MM.1S (cell line): Measurements from ENCODE around the gene TMEM95.

Experiments used
- DNase-seq: peaks from one replicate; pipeline ENCODE4 v3.0.0-alpha.2; 2015
- H2AFZ ChIP-seq: fragments of 300-600 bp; sonication (generic); 2 replicates; pipeline ENCODE4 v1.6.0; 2016; ENCODE audit warnings: antibody characterized with exemption, low read length
- H3F3A ChIP-seq: fragments of 300-600 bp; sonication (generic); 2 replicates; pipeline ENCODE4 v1.6.1; 2016; ENCODE audit warnings: mild to moderate bottlenecking, antibody characterized with exemption, low read length, moderate library complexity, mixed read lengths; ENCODE audit not compliant: insufficient read depth
- H3K27ac ChIP-seq: fragments of 300-600 bp; sonication (generic); 2 replicates; pipeline ENCODE4 v1.5.1; 2016; ENCODE audit warnings: mild to moderate bottlenecking, low read length
- H3K27me3 ChIP-seq: fragments of 300-600 bp; sonication (generic); replicated peaks from 2 replicates; pipeline ENCODE4 v1.6.0; 2016; ENCODE audit warnings: low read length; ENCODE audit not compliant: insufficient read depth
- H3K36me3 ChIP-seq: fragments of 300-600 bp; sonication (generic); replicated peaks from 2 replicates; pipeline ENCODE4 v1.6.1; 2016; ENCODE audit warnings: mild to moderate bottlenecking, low read length, mixed read lengths; ENCODE audit not compliant: insufficient read depth
- H3K4me1 ChIP-seq: fragments of 300-600 bp; sonication (generic); 2 replicates; pipeline ENCODE4 v1.6.1; 2016; ENCODE audit warnings: low read length, mixed read lengths
- H3K4me2 ChIP-seq: fragments of 300-600 bp; sonication (generic); 2 replicates; pipeline ENCODE4 v1.6.0; 2016; ENCODE audit warnings: low read depth, low read length
- H3K4me3 ChIP-seq: fragments of 300-600 bp; sonication (generic); 2 replicates; pipeline ENCODE4 v1.5.1; 2016; ENCODE audit warnings: low read length, mixed read lengths
- H3K79me2 ChIP-seq: fragments of 300-600 bp; sonication (generic); 2 replicates; pipeline ENCODE4 v1.6.1; 2016; ENCODE audit warnings: mixed run types, low read length, mixed read lengths
- H3K9ac ChIP-seq: fragments of 300-600 bp; sonication (generic); 2 replicates; pipeline ENCODE4 v1.6.1; 2016; ENCODE audit warnings: low read length, mixed read lengths
- H3K9me2 ChIP-seq: fragments of 300-600 bp; sonication (generic); replicated peaks from 2 replicates; pipeline ENCODE4 v1.6.1; 2016; ENCODE audit warnings: mild to moderate bottlenecking, low read length, mixed read lengths; ENCODE audit not compliant: insufficient read depth
- H3K9me3 ChIP-seq: fragments of 300-600 bp; sonication (generic); replicated peaks from 2 replicates; pipeline ENCODE4 v1.6.1; 2016; ENCODE audit warnings: mild to moderate bottlenecking, low read length, mixed read lengths; ENCODE audit not compliant: insufficient read depth
- H4K20me1 ChIP-seq: fragments of 300-600 bp; sonication (generic); 2 replicates; pipeline ENCODE4 v1.6.1; 2016; ENCODE audit warnings: mild to moderate bottlenecking, low read length, moderate library complexity, mixed read lengths; ENCODE audit not compliant: insufficient read depth
- EZH2 ChIP-seq: fragments of 300-600 bp; sonication (generic); optimal IDR thresholded peaks from 2 replicates; pipeline ENCODE3; 2017; ENCODE audit warnings: low read depth, mild to moderate bottlenecking, antibody characterized with exemption, low read length, mixed read lengths
- EZH2phosphoT487 ChIP-seq: fragments of 300-600 bp; sonication (generic); IDR thresholded peaks from 2 replicates; pipeline ENCODE4 v1.6.1; 2018; ENCODE audit warnings: antibody characterized with exemption, low read length
- TF ChIP-seq, protein P1 (sequence below): fragments of 300-600 bp; sonication (generic); IDR thresholded peaks from 2 replicates; pipeline ENCODE4 v1.5.1; 2016; ENCODE audit warnings: antibody characterized with exemption, low read length, mixed read lengths

Gene TMEM95

DNA sequence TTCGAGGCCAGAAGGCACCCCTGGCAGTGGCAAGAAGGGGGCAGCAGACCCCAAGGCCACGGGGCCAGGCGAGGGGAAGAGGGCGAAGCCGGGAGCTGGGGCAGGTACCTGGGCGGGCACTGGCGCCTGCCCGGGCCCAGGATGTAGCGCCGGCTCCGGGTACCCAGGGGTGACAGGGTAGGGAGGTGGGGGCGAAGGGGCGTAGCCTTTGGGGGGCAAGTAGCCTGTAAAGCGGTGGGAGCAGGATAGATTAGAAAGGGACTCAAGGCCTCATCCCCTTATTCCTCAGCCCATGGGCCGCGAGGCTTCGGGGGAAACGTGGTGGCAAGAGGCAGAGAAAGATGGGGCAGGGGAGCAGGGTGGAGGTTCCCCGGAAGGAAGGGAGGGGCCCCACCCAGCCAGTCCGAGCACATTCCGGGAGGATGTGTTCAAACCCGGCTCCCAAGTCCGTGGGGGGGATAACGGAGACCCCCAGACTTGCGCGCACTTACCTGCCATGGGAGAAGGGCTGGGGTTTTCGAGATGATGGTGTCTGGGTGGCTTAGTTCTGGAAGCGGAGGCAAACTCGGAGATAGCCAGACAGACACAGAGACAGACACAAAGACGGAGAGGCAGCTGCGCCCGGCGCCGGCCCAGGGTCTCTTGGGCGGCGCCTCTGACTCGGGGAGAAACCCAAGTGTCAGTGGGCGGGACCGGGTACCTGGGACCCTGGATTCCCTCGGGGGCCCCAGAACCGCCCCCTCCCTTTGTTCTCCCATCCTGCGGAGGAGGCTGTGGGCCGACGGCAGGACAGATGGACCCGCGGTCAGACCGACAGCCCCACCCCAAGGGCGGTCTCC lies 38.9 kb downstream of the TMEM95 start:
- Histone ChIP-seq H3K9ac (peak overlapping the region; percentile 58; the same call in 1 of the 2 replicates), H3K9me3 (no peaks in the 10 kb centered on the region), H3F3A (peaks cover 6% of the 10 kb centered on the region; the same call in 1 of the 2 replicates), H4K20me1 (no peaks in the 10 kb centered on the region), H3K4me3 (peak overlapping the region; percentile 85), H3K79me2 (no peaks in the 10 kb centered on the region), H3K27me3 (no peaks in the 10 kb centered on the region), H3K9me2 (no peaks in the 10 kb centered on the region), H3K4me1 (0 out of 2 replicates have a peak, but pooled peaks cover 3% of the 10 kb centered on the region), H3K4me2 (peak overlapping the region; percentile 100), H3K36me3 (no peaks in the 10 kb centered on the region), H2AFZ (peak overlapping the region; percentile 93), H3K27ac (peak overlapping the region; percentile 61; the same call in 1 of the 2 replicates)
- DNase-seq = peak; percentile 57
- TF ChIP-seq, protein P1, sequence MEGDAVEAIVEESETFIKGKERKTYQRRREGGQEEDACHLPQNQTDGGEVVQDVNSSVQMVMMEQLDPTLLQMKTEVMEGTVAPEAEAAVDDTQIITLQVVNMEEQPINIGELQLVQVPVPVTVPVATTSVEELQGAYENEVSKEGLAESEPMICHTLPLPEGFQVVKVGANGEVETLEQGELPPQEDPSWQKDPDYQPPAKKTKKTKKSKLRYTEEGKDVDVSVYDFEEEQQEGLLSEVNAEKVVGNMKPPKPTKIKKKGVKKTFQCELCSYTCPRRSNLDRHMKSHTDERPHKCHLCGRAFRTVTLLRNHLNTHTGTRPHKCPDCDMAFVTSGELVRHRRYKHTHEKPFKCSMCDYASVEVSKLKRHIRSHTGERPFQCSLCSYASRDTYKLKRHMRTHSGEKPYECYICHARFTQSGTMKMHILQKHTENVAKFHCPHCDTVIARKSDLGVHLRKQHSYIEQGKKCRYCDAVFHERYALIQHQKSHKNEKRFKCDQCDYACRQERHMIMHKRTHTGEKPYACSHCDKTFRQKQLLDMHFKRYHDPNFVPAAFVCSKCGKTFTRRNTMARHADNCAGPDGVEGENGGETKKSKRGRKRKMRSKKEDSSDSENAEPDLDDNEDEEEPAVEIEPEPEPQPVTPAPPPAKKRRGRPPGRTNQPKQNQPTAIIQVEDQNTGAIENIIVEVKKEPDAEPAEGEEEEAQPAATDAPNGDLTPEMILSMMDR = no peak
- TF ChIP-seq EZH2phosphoT487 (no peak), EZH2 (no peak)

GRCh38 chr17:7394452-7395191 lies 39.7 kb downstream of the TMEM95 start, which contains the start of gene PLSCR3:
TSS of gene PLSCR3 (minus strand) at chr17:7394525. CDS start at chr17:7394110, 415 bp downstream.
- Histone ChIP-seq H3K4me2 (peak within 1 kb of the TSS; percentile 100), H3K27me3 (no peaks in the 10 kb centered on the region), H4K20me1 (no peaks in the 10 kb centered on the region), H3K79me2 (no peaks in the 10 kb centered on the region), H3K27ac (peak within 1 kb of the TSS; percentile 61; the same call in 1 of the 2 replicates), H3K9me3 (no peaks in the 10 kb centered on the region), H2AFZ (peak within 1 kb of the TSS; percentile 93), H3F3A (peaks cover 6% of the 10 kb centered on the region; the same call in 1 of the 2 replicates), H3K9ac (peak within 1 kb of the TSS; percentile 58; the same call in 1 of the 2 replicates), H3K4me1 (0 out of 2 replicates have a peak, but pooled peaks cover 3% of the 10 kb centered on the region), H3K4me3 (peak within 1 kb of the TSS; percentile 85), H3K9me2 (no peaks in the 10 kb centered on the region), H3K36me3 (no peaks in the 10 kb centered on the region)
- TF ChIP-seq, protein P1 = peak; percentile 49
- TF ChIP-seq EZH2phosphoT487 (no peak), EZH2 (no peak)
- DNase-seq = peak; percentile 85

DNA sequence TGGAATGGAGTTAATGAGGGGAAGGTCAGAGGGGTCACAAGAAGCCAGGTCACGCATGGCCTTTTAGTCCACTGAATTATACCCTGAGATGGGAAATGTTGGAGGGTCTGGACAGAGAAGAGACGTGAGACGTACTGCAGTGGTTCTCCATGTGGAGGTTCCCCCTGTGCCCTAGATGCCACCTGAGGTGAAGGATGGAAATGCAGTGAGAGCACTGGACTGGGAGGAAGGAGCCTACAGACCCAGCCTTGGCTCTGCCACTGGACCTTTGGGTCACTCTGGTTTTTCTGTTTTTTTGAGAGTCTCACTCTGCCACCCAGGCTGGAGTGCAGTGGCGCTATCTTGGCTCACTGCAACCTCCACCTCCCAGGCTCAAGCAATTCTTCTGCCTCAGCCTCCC lies 41.2 kb downstream of the TMEM95 start:
- Histone ChIP-seq H3K36me3 (no peaks in the 10 kb centered on the region), H3K4me3 (no peak overlapping the region), H4K20me1 (no peaks in the 10 kb centered on the region), H2AFZ (no peak overlapping the region), H3K79me2 (no peaks in the 10 kb centered on the region), H3K4me2 (no peak overlapping the region), H3K4me1 (0 out of 2 replicates have a peak, but pooled peaks cover 3% of the 10 kb centered on the region), H3K9me3 (no peaks in the 10 kb centered on the region), H3F3A (peaks cover 6% of the 10 kb centered on the region; the same call in 1 of the 2 replicates), H3K9ac (no peak overlapping the region), H3K9me2 (no peaks in the 10 kb centered on the region), H3K27ac (no peak overlapping the region), H3K27me3 (no peaks in the 10 kb centered on the region)
- no peak for DNase-seq
- TF ChIP-seq, protein P1 = no peak
- no peak for TF ChIP-seq EZH2
- no peak for TF ChIP-seq EZH2phosphoT487
